HepG2 (cell line): ENCODE results near the gene ZNF747. TPM values are rescaled to one million over a fixed set of nuclear protein-coding genes. Genes with fewer than 3 reads are reported as not detected.

Source experiments
- AHDC1 ChIP-seq: sonication (generic); formaldehyde crosslinking; IDR thresholded peaks from 2 replicates; pipeline ENCODE4 v1.5.1; 2020; ENCODE audit warnings: mild to moderate bottlenecking, missing genetic modification reagents, borderline replicate concordance
- ATF1 ChIP-seq: IDR thresholded peaks from 2 replicates; pipeline ENCODE4 v1.6.1; 2016; ENCODE audit warnings: mild to moderate bottlenecking, control low read depth
- HDAC1 ChIP-seq: sonication (generic); formaldehyde crosslinking; IDR thresholded peaks from 2 replicates; pipeline ENCODE4 v1.5.1; 2020; ENCODE audit warnings: mild to moderate bottlenecking, missing genetic modification reagents
- NFRKB ChIP-seq: fragments of 450-650 bp; IDR thresholded peaks from 2 replicates; pipeline ENCODE4 v1.6.1; 2017
- POGK ChIP-seq: sonication (generic); formaldehyde crosslinking; conservative IDR thresholded peaks from 2 replicates; pipeline ENCODE4 v1.8.0; 2022; ENCODE audit warnings: mild to moderate bottlenecking, moderate library complexity, missing genetic modification reagents
- POLR2G ChIP-seq: fragments of 200-400 bp; formaldehyde crosslinking; IDR thresholded peaks from 2 replicates; pipeline ENCODE4 v1.6.1; 2018; ENCODE audit warnings: mild to moderate bottlenecking, low read depth, low read length, moderate library complexity
- RFX3 ChIP-seq: IDR thresholded peaks from 2 replicates; pipeline ENCODE4 v1.6.1; 2016; ENCODE audit warnings: missing biosample characterization, missing genetic modification reagents
- RNF2 ChIP-seq: fragments of 450-650 bp; conservative IDR thresholded peaks from 2 replicates; pipeline ENCODE4 v1.6.1; 2016; ENCODE audit warnings: low read depth
- SALL1 ChIP-seq: sonication (generic); formaldehyde crosslinking; IDR thresholded peaks from 2 replicates; pipeline ENCODE4 v1.8.0; 2022; ENCODE audit warnings: mild to moderate bottlenecking, missing genetic modification reagents
- SALL2 ChIP-seq: sonication (generic); formaldehyde crosslinking; IDR thresholded peaks from 2 replicates; pipeline ENCODE4 v1.8.1; 2023; ENCODE audit warnings: mild to moderate bottlenecking, missing genetic modification reagents, inconsistent platforms
- ZBTB37 ChIP-seq: sonication (generic); formaldehyde crosslinking; IDR thresholded peaks from 2 replicates; pipeline ENCODE4 v1.4.0; 2020; ENCODE audit warnings: mild to moderate bottlenecking, missing genetic modification reagents
- ZFP82 ChIP-seq: sonication (generic); formaldehyde crosslinking; IDR thresholded peaks from 2 replicates; pipeline ENCODE4 v1.5.1; 2020; ENCODE audit warnings: mild to moderate bottlenecking, missing genetic modification reagents, borderline replicate concordance
- ZNF205 ChIP-seq: IDR thresholded peaks from 2 replicates; pipeline ENCODE4 v1.6.1; 2018; ENCODE audit warnings: missing biosample characterization, missing genetic modification reagents
- ZNF468 ChIP-seq: sonication (generic); formaldehyde crosslinking; IDR thresholded peaks from 2 replicates; pipeline ENCODE4 v1.8.0; 2022; ENCODE audit warnings: mild to moderate bottlenecking, moderate library complexity, missing genetic modification reagents
- ZNF574 ChIP-seq: sonication (generic); formaldehyde crosslinking; IDR thresholded peaks from 2 replicates; pipeline ENCODE4 v1.4.0; 2020; ENCODE audit warnings: missing genetic modification reagents
- polyA plus RNA-seq, 8 experiments: library from polyadenylated mRNA; depleted of rRNA in 3 of 8; stranded (reverse) in 7 of 8; unstranded in 1 of 8; fragments of >200 nt; fragmentation: Illumina TruSeq in 4 of 8; extraction: Trizol in 4 of 8; gene quantifications; 2 replicates each; pipeline versions ENCODE4 v1.2.1 to v1.2.3, GENCODE V29; 2011 to 2016; ENCODE audit warnings: low read depth in 4 of 8, missing spikeins in 1 of 8, mixed read lengths in 1 of 8; ENCODE audit not compliant: insufficient read depth in 1 of 8
- total RNA-seq, 5 experiments: library from RNA; depleted of rRNA; stranded (reverse); fragments of >200 nt; fragmentation: Illumina TruSeq; extraction: Trizol; gene quantifications; 2 replicates each; pipeline ENCODE4 v1.2.3, GENCODE V29; 2016; ENCODE audit warnings: low read depth in 1 of 5

The ZNF747 gene
- total and polyA plus RNA-seq, 2 of the 13 experiments (the other 11 are each of a cell fraction or from before 2014, with no cell fraction given): 7.2 to 10.2 TPM

GRCh38 chr16:30521873-30522641 lies 12.6 kb downstream of the ZNF747 start (continued):
- TF ChIP-seq SALL2: peak; percentile 54; the same call in 1 of the 2 replicates
- no peak for TF ChIP-seq ZFP82 (CRISPR knock-in tag)
- no peak for TF ChIP-seq ZNF468 (CRISPR knock-in tag)
- peak; percentile 89 for TF ChIP-seq ATF1 (CRISPR knock-in tag)
- peak; percentile 31; the same call in 1 of the 2 replicates for TF ChIP-seq HDAC1 (CRISPR knock-in tag)
- no peak for TF ChIP-seq POLR2G
- TF ChIP-seq RNF2: peak; percentile 47; the same call in 1 of the 2 replicates
- TF ChIP-seq RFX3 (CRISPR knock-in tag): no peak
- 0 out of 2 replicates have a peak, but pooled peaks have one; percentile 40 for TF ChIP-seq POGK (CRISPR knock-in tag)
- TF ChIP-seq ZNF205: peak; percentile 78; the same call in 1 of the 2 replicates
- TF ChIP-seq NFRKB: no peak
- TF ChIP-seq ZNF574 (CRISPR knock-in tag): peak; percentile 76
- peak; percentile 53; the same call in 1 of the 2 replicates for TF ChIP-seq ZBTB37 (CRISPR knock-in tag)
- TF ChIP-seq SALL1 (CRISPR knock-in tag): peak; percentile 82
- no peak for TF ChIP-seq AHDC1 (CRISPR knock-in tag)
